ENCODE measurements around the gene THSD7B.
"Not testable (repeated sequence)": the region's sequence is repeated elsewhere in the genome, so short reads cannot be mapped to it uniquely, and the experiment has no call there.

The THSD7B gene

GRCh38 chr2:137101814-137102213 is 336.5 kb downstream of the THSD7B start:
- not testable (repeated sequence) for DNase-seq (ENCODE audit: low spot score in 2 of 2); H3K4me3 Mint-ChIP-seq; H3K36me3 Mint-ChIP-seq; H3K4me1 Mint-ChIP-seq; ATAC-seq; H3K27ac Mint-ChIP-seq
- peaks cover 11% of the 10 kb centered on the region for H3K9me3 Mint-ChIP-seq

- Mint-ChIP-seq H3K4me3 (no peak overlapping the region), H3K27ac (no peak overlapping the region), H3K9me3 (peaks cover 5% of the 10 kb centered on the region), H3K36me3 (no peaks in the 10 kb centered on the region), H3K4me1 (no peaks in the 10 kb centered on the region)
- DNase-seq (ENCODE audit: low spot score in 2 of 2) (no peak), ATAC-seq (no peak)
Observed at GRCh38 chr2:137107904-137108303, 342.6 kb downstream of the THSD7B start.

GRCh38 chr2:137111896-137112295 is 346.6 kb downstream of the THSD7B start:
- Mint-ChIP-seq H3K36me3 (no peaks in the 10 kb centered on the region), H3K9me3 (no peaks in the 10 kb centered on the region), H3K4me1 (no peaks in the 10 kb centered on the region), H3K4me3 (no peak overlapping the region), H3K27ac (no peak overlapping the region)
- ATAC-seq (no peak), DNase-seq (ENCODE audit: low spot score in 2 of 2) (no peak)

GRCh38 chr2:137115081-137115794 is 349.9 kb downstream of the THSD7B start:
- Mint-ChIP-seq H3K27ac (no peak overlapping the region), H3K4me3 (no peak overlapping the region), H3K36me3 (no peaks in the 10 kb centered on the region), H3K4me1 (no peaks in the 10 kb centered on the region), H3K9me3 (peaks cover 3% of the 10 kb centered on the region)
- ATAC-seq (no peak), DNase-seq (ENCODE audit: low spot score in 2 of 2) (no peak)

- DNase-seq (ENCODE audit: low spot score in 2 of 2) = no peak
- H3K4me1 Mint-ChIP-seq = no peaks in the 10 kb centered on the region
- peaks cover 3% of the 10 kb centered on the region for H3K9me3 Mint-ChIP-seq
- no peak overlapping the region for H3K4me3 Mint-ChIP-seq
- no peak for ATAC-seq
- no peaks in the 10 kb centered on the region for H3K36me3 Mint-ChIP-seq
- H3K27ac Mint-ChIP-seq = no peak overlapping the region
Observed at GRCh38 chr2:137115795-137116089, 350.4 kb downstream of the THSD7B start.

GRCh38 chr2:137117385-137117784 is 352.0 kb downstream of the THSD7B start:
- no peaks in the 10 kb centered on the region for H3K4me1 Mint-ChIP-seq
- DNase-seq (ENCODE audit: low spot score in 2 of 2) (no peak), ATAC-seq (no peak)
- H3K27ac Mint-ChIP-seq = no peak overlapping the region
- no peaks in the 10 kb centered on the region for H3K36me3 Mint-ChIP-seq
- no peak overlapping the region for H3K4me3 Mint-ChIP-seq
- peaks cover 6% of the 10 kb centered on the region for H3K9me3 Mint-ChIP-seq

- H3K36me3 Mint-ChIP-seq = no peaks in the 10 kb centered on the region
- no peak for DNase-seq (ENCODE audit: low spot score in 2 of 2)
- H3K27ac Mint-ChIP-seq = no peak overlapping the region
- no peak overlapping the region for H3K4me3 Mint-ChIP-seq
- peaks cover 6% of the 10 kb centered on the region for H3K9me3 Mint-ChIP-seq
- H3K4me1 Mint-ChIP-seq = no peaks in the 10 kb centered on the region
- ATAC-seq = no peak
Observed at GRCh38 chr2:137118140-137118539, 352.8 kb downstream of the THSD7B start.

GRCh38 chr2:137123226-137123625 is 357.9 kb downstream of the THSD7B start:
- DNase-seq (ENCODE audit: low spot score in 2 of 2) = no peak

GRCh38 chr2:137133225-137133624 is 367.9 kb downstream of the THSD7B start:
- ATAC-seq = no peak
- no peak overlapping the region for H3K27ac Mint-ChIP-seq
- peaks cover 5% of the 10 kb centered on the region for H3K9me3 Mint-ChIP-seq
- H3K4me3 Mint-ChIP-seq = no peak overlapping the region
- H3K36me3 Mint-ChIP-seq = no peaks in the 10 kb centered on the region
- no peak for DNase-seq (ENCODE audit: low spot score in 2 of 2)
- H3K4me1 Mint-ChIP-seq = no peaks in the 10 kb centered on the region

More at GRCh38 chr2:137123226-137123625, 357.9 kb downstream of the THSD7B start:
- Mint-ChIP-seq H3K36me3 (no peaks in the 10 kb centered on the region), H3K4me1 (no peaks in the 10 kb centered on the region), H3K4me3 (no peak overlapping the region), H3K9me3 (peaks cover 15% of the 10 kb centered on the region), H3K27ac (no peak overlapping the region)
- no peak for ATAC-seq

GRCh38 chr2:137138263-137138662 is 372.9 kb downstream of the THSD7B start:
- Mint-ChIP-seq H3K4me1 (no peaks in the 10 kb centered on the region), H3K27ac (no peak overlapping the region)

GRCh38 chr2:137151731-137152130 is 386.4 kb downstream of the THSD7B start:
- ATAC-seq = no peak
- H3K36me3 Mint-ChIP-seq = no peaks in the 10 kb centered on the region

More at GRCh38 chr2:137138263-137138662, 372.9 kb downstream of the THSD7B start:
- H3K9me3 Mint-ChIP-seq = peaks cover 3% of the 10 kb centered on the region
- H3K36me3 Mint-ChIP-seq = no peaks in the 10 kb centered on the region
- no peak overlapping the region for H3K4me3 Mint-ChIP-seq
- ATAC-seq (no peak), DNase-seq (ENCODE audit: low spot score in 2 of 2) (no peak)

GRCh38 chr2:137154946-137155345 is 389.6 kb downstream of the THSD7B start:
- no peaks in the 10 kb centered on the region for H3K4me1 Mint-ChIP-seq
- no peaks in the 10 kb centered on the region for H3K36me3 Mint-ChIP-seq
- peaks cover 5% of the 10 kb centered on the region for H3K9me3 Mint-ChIP-seq
- H3K27ac Mint-ChIP-seq = no peak overlapping the region
- H3K4me3 Mint-ChIP-seq = no peak overlapping the region
- no peak for DNase-seq (ENCODE audit: low spot score in 2 of 2)
- ATAC-seq = no peak

More at GRCh38 chr2:137151731-137152130, 386.4 kb downstream of the THSD7B start:
- no peaks in the 10 kb centered on the region for H3K9me3 Mint-ChIP-seq
- H3K4me3 Mint-ChIP-seq = no peak overlapping the region
- no peaks in the 10 kb centered on the region for H3K4me1 Mint-ChIP-seq
- no peak overlapping the region for H3K27ac Mint-ChIP-seq
- no peak for DNase-seq (ENCODE audit: low spot score in 2 of 2)

- no peak overlapping the region for H3K4me3 Mint-ChIP-seq
- H3K4me1 Mint-ChIP-seq = no peaks in the 10 kb centered on the region
- DNase-seq (ENCODE audit: low spot score in 2 of 2) (no peak), ATAC-seq (no peak)
- no peaks in the 10 kb centered on the region for H3K36me3 Mint-ChIP-seq
- no peak overlapping the region for H3K27ac Mint-ChIP-seq
- H3K9me3 Mint-ChIP-seq = peaks cover 5% of the 10 kb centered on the region
Observed at GRCh38 chr2:137155356-137156104, 390.2 kb downstream of the THSD7B start.

- DNase-seq (ENCODE audit: low spot score in 2 of 2) (no peak), ATAC-seq (no peak)
- H3K36me3 Mint-ChIP-seq = no peaks in the 10 kb centered on the region
- H3K9me3 Mint-ChIP-seq = peaks cover 5% of the 10 kb centered on the region
- no peak overlapping the region for H3K4me3 Mint-ChIP-seq
- no peaks in the 10 kb centered on the region for H3K4me1 Mint-ChIP-seq
- H3K27ac Mint-ChIP-seq = no peak overlapping the region
Observed at GRCh38 chr2:137156221-137156844, 391.0 kb downstream of the THSD7B start.

- no peaks in the 10 kb centered on the region for H3K4me1 Mint-ChIP-seq
- no peaks in the 10 kb centered on the region for H3K36me3 Mint-ChIP-seq
- peaks cover 5% of the 10 kb centered on the region for H3K9me3 Mint-ChIP-seq
- no peak for DNase-seq (ENCODE audit: low spot score in 2 of 2)
- H3K4me3 Mint-ChIP-seq = no peak overlapping the region
- ATAC-seq = no peak
- H3K27ac Mint-ChIP-seq = no peak overlapping the region
Observed at GRCh38 chr2:137157851-137158250, 392.5 kb downstream of the THSD7B start.

- no peaks in the 10 kb centered on the region for H3K4me1 Mint-ChIP-seq
- H3K27ac Mint-ChIP-seq = no peak overlapping the region
- H3K4me3 Mint-ChIP-seq = no peak overlapping the region
- ATAC-seq (no peak), DNase-seq (ENCODE audit: low spot score in 2 of 2) (no peak)
- peaks cover 10% of the 10 kb centered on the region for H3K9me3 Mint-ChIP-seq
- H3K36me3 Mint-ChIP-seq = no peaks in the 10 kb centered on the region
Observed at GRCh38 chr2:137161250-137161649, 395.9 kb downstream of the THSD7B start.

Data from stimulated activated effector memory CD8-positive, alpha-beta T cell treated with anti-CD3 and anti-CD28 coated beads, Interleukin-12 subunit alpha, Interleukin-12 subunit beta, amount 100 ng/mL, for 72 hours (primary cell).